Measurements from ENCODE around the gene PPP4R4. TPM values are rescaled to one million over a fixed set of nuclear protein-coding genes. Genes with fewer than 3 reads are reported as not detected.

Gene PPP4R4
- total RNA-seq, 1 experiment from 2014 or later, result not detected

- Histone ChIP-seq H3K4me3 (no peak overlapping the region), H3K4me1 (replicated peaks; ENCODE audit: insufficient read depth) (no peaks in the 10 kb centered on the region), H2AFZ (no peak overlapping the region), H3K9me3 (ENCODE audit: insufficient read depth, low read depth) (no peaks in the 10 kb centered on the region), H3K36me3 (ENCODE audit: low read depth) (no peaks in the 10 kb centered on the region), H3K4me2 (no peak overlapping the region), H3F3A (ENCODE audit: insufficient read depth, low read depth) (no peaks in the 10 kb centered on the region), H3K27me3 (ENCODE audit: insufficient read depth, low read depth) (no peaks in the 10 kb centered on the region), H3K9me2 (ENCODE audit: insufficient read depth) (no peaks in the 10 kb centered on the region), H3K27ac (no peak overlapping the region), H3K79me2 (ENCODE audit: low read depth) (no peaks in the 10 kb centered on the region), H4K20me1 (ENCODE audit: insufficient read depth) (no peaks in the 10 kb centered on the region)
- ChIA-PET CTCF (no interaction called here), POLR2A (ENCODE audit: unreplicated experiment) (no interaction called here)
- TF ChIP-seq, protein P1, sequence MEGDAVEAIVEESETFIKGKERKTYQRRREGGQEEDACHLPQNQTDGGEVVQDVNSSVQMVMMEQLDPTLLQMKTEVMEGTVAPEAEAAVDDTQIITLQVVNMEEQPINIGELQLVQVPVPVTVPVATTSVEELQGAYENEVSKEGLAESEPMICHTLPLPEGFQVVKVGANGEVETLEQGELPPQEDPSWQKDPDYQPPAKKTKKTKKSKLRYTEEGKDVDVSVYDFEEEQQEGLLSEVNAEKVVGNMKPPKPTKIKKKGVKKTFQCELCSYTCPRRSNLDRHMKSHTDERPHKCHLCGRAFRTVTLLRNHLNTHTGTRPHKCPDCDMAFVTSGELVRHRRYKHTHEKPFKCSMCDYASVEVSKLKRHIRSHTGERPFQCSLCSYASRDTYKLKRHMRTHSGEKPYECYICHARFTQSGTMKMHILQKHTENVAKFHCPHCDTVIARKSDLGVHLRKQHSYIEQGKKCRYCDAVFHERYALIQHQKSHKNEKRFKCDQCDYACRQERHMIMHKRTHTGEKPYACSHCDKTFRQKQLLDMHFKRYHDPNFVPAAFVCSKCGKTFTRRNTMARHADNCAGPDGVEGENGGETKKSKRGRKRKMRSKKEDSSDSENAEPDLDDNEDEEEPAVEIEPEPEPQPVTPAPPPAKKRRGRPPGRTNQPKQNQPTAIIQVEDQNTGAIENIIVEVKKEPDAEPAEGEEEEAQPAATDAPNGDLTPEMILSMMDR (conservative IDR thresholded peaks at IDR 0.05), result no peak
- TF ChIP-seq EZH2 (IDR thresholded peaks at IDR 0.05; ENCODE audit: low read depth), result no peak
- intact Hi-C loops (cut with micrococcal nuclease; ENCODE audit: unreplicated experiment), result no loop called here
- DNase-seq, result no peak
- no TSS peak for BruUV-seq (replicated peaks)
Observed at GRCh38 chr14:94157197-94157596, 16.9 kb upstream of the PPP4R4 start.

DNA sequence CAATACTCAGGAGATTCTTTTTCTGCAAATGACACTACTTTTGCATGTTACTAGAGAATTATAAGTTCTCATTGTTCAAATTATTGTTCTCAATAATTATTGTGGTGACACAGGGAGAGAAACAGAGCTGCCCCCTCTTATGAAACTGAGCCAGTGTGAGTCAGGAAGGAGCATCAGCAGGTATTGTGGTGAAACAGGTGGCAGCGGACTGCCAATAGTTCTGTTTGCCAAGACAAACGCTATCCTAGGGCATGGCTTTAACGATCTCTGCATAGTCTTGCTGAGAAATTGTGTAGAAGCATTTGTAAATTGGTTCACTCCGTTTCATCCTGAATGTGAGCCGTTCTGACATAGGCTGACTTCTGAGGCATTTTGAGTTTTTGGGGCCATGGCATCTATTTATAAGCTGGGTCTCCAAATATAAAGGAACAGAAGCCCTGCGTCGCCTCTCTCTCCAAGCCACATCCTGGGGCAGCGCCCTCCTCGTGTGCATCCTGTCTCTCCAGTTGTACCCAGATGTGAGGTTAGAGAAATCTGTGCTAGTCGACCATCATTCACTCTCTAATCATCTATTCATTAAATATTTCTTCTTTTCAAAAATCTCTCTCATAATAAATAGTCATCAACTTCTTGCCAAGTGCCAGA is 15.8 kb upstream of the PPP4R4 start:
- Histone ChIP-seq H3K36me3 (ENCODE audit: low read depth) (no peaks in the 10 kb centered on the region), H2AFZ (no peak overlapping the region), H3K4me3 (no peak overlapping the region), H3K4me1 (replicated peaks; ENCODE audit: insufficient read depth) (no peaks in the 10 kb centered on the region), H3K4me2 (no peak overlapping the region), H3K9me2 (ENCODE audit: insufficient read depth) (no peaks in the 10 kb centered on the region), H3F3A (ENCODE audit: insufficient read depth, low read depth) (no peaks in the 10 kb centered on the region), H3K27ac (no peak overlapping the region), H3K27me3 (ENCODE audit: insufficient read depth, low read depth) (0 out of 2 replicates have a peak, but pooled peaks cover 11% of the 10 kb centered on the region), H3K79me2 (ENCODE audit: low read depth) (no peaks in the 10 kb centered on the region), H3K9me3 (ENCODE audit: insufficient read depth, low read depth) (no peaks in the 10 kb centered on the region), H4K20me1 (ENCODE audit: insufficient read depth) (no peaks in the 10 kb centered on the region)
- CTCF ChIA-PET, result no interaction called here
- TF ChIP-seq, protein P1 (conservative IDR thresholded peaks at IDR 0.05), result no peak
- TF ChIP-seq EZH2 (IDR thresholded peaks at IDR 0.05; ENCODE audit: low read depth), result no peak
- POLR2A ChIA-PET (ENCODE audit: unreplicated experiment), result no interaction called here
- BruUV-seq (replicated peaks), result no TSS peak
- intact Hi-C loops (cut with micrococcal nuclease; ENCODE audit: unreplicated experiment), result no loop called here
- no peak for DNase-seq

GRCh38 chr14:94161058-94161457 is 13.1 kb upstream of the PPP4R4 start:
- ChIA-PET CTCF (no interaction called here), POLR2A (ENCODE audit: unreplicated experiment) (no interaction called here)
- BruUV-seq (replicated peaks), result no TSS peak
- Histone ChIP-seq H3K4me3 (no peak overlapping the region), H2AFZ (no peak overlapping the region), H3K9me2 (ENCODE audit: insufficient read depth) (no peaks in the 10 kb centered on the region), H3K27me3 (ENCODE audit: insufficient read depth, low read depth) (peaks cover 35% of the 10 kb centered on the region), H3K27ac (no peak overlapping the region), H3K4me2 (no peak overlapping the region), H3K9me3 (ENCODE audit: insufficient read depth, low read depth) (no peaks in the 10 kb centered on the region), H4K20me1 (ENCODE audit: insufficient read depth) (no peaks in the 10 kb centered on the region), H3F3A (ENCODE audit: insufficient read depth, low read depth) (no peaks in the 10 kb centered on the region), H3K79me2 (ENCODE audit: low read depth) (no peaks in the 10 kb centered on the region), H3K36me3 (ENCODE audit: low read depth) (no peaks in the 10 kb centered on the region), H3K4me1 (replicated peaks; ENCODE audit: insufficient read depth) (no peaks in the 10 kb centered on the region)
- intact Hi-C loops (cut with micrococcal nuclease; ENCODE audit: unreplicated experiment), result no loop called here
- TF ChIP-seq EZH2 (IDR thresholded peaks at IDR 0.05; ENCODE audit: low read depth), result no peak
- TF ChIP-seq, protein P1 (conservative IDR thresholded peaks at IDR 0.05), result no peak
- DNase-seq, result no peak

All from PC-9 (cell line).